HepG2 (cell line): ENCODE results near the gene PRKCZ. TPM values are rescaled to one million over a fixed set of nuclear protein-coding genes. Genes with fewer than 3 reads are reported as not detected.

Experiments
- BCL6 ChIP-seq: IDR thresholded peaks from 2 replicates; pipeline ENCODE4 v1.6.1; 2016; ENCODE audit warnings: missing genetic modification reagents, missing compliant biosample characterization
- DMAP1 ChIP-seq: IDR thresholded peaks from 2 replicates; pipeline ENCODE4 v1.6.1; 2016
- EP300 ChIP-seq, 3 experiments: sonication (generic) in 1 of 3; formaldehyde crosslinking in 1 of 3; IDR thresholded peaks; 2 replicates each; pipeline versions ENCODE4 v1.5.1 to v1.6.1; 2011 to 2020; ENCODE audit warnings: low read depth in 2 of 3, low read length in 2 of 3, borderline replicate concordance in 1 of 3, improper control_type of control experiment in 1 of 3, mild to moderate bottlenecking in 1 of 3, missing genetic modification reagents in 1 of 3, moderate library complexity in 1 of 3
- FOXO1 ChIP-seq: sonication (generic); formaldehyde crosslinking; IDR thresholded peaks from 2 replicates; pipeline ENCODE4 v1.4.0; 2020; ENCODE audit warnings: missing genetic modification reagents
- NRL ChIP-seq: sonication (generic); formaldehyde crosslinking; IDR thresholded peaks from 2 replicates; pipeline ENCODE4 v1.5.0; 2020; ENCODE audit warnings: missing genetic modification reagents, mild to moderate bottlenecking, moderate library complexity, borderline replicate concordance
- PATZ1 ChIP-seq: sonication (generic); formaldehyde crosslinking; IDR thresholded peaks from 2 replicates; pipeline ENCODE4 v1.4.0; 2020; ENCODE audit warnings: missing genetic modification reagents
- RARA ChIP-seq: IDR thresholded peaks from 2 replicates; pipeline ENCODE4 v1.6.1; 2016; ENCODE audit warnings: missing genetic modification reagents, missing compliant biosample characterization
- RBM22 ChIP-seq: fragments of 200-400 bp; formaldehyde crosslinking; optimal IDR thresholded peaks from 2 replicates; pipeline ENCODE3; 2017; ENCODE audit warnings: mild to moderate bottlenecking, low read length, moderate library complexity
- RXRA ChIP-seq: sonication (generic); formaldehyde crosslinking; IDR thresholded peaks from 2 replicates; pipeline ENCODE4 v1.5.1; 2020; ENCODE audit warnings: missing genetic modification reagents
- SP1 ChIP-seq, 2 experiments: fragments of 450-650 bp in 1 of 2; sonication (generic) in 1 of 2; formaldehyde crosslinking in 1 of 2; IDR thresholded peaks; 2 replicates each; pipeline versions ENCODE4 v1.4.0 to v1.6.1; 2016 to 2020; ENCODE audit warnings: missing genetic modification reagents in 1 of 2
- TGIF2 ChIP-seq: IDR thresholded peaks from 2 replicates; pipeline ENCODE4 v1.6.1; 2016; ENCODE audit warnings: control low read depth, missing compliant biosample characterization
- THAP8 ChIP-seq: sonication (generic); formaldehyde crosslinking; IDR thresholded peaks from 2 replicates; pipeline ENCODE4 v1.5.1; 2020; ENCODE audit warnings: missing genetic modification reagents, mild to moderate bottlenecking, borderline replicate concordance
- ZBTB4 ChIP-seq: sonication (generic); formaldehyde crosslinking; IDR thresholded peaks from 2 replicates; pipeline ENCODE4 v1.4.0; 2020; ENCODE audit warnings: missing genetic modification reagents, mild to moderate bottlenecking, borderline replicate concordance
- ZFY ChIP-seq: sonication (generic); formaldehyde crosslinking; IDR thresholded peaks from 2 replicates; pipeline ENCODE4 v1.4.0; 2020; ENCODE audit warnings: missing genetic modification reagents
- ZFYVE20 ChIP-seq: sonication (generic); formaldehyde crosslinking; IDR thresholded peaks from 2 replicates; pipeline ENCODE4 v1.8.0; 2023; ENCODE audit warnings: low read depth, mild to moderate bottlenecking, moderate library complexity, missing genetic modification reagents, borderline replicate concordance
- ZNF136 ChIP-seq: sonication (generic); formaldehyde crosslinking; IDR thresholded peaks from 2 replicates; pipeline ENCODE4 v1.8.1; 2022; ENCODE audit warnings: low read depth, mild to moderate bottlenecking, moderate library complexity, missing genetic modification reagents
- ZNF232 ChIP-seq: sonication (generic); formaldehyde crosslinking; IDR thresholded peaks from 2 replicates; pipeline ENCODE4 v1.4.0; 2020; ENCODE audit warnings: missing genetic modification reagents, borderline replicate concordance
- ZNF235 ChIP-seq: sonication (generic); formaldehyde crosslinking; IDR thresholded peaks from 2 replicates; pipeline ENCODE4 v1.8.1; 2023; ENCODE audit warnings: mild to moderate bottlenecking, missing genetic modification reagents, borderline replicate concordance
- ZNF552 ChIP-seq: sonication (generic); formaldehyde crosslinking; IDR thresholded peaks from 2 replicates; pipeline ENCODE4 v1.9.0; 2022; ENCODE audit warnings: missing genetic modification reagents, mild to moderate bottlenecking, borderline replicate concordance
- polyA plus RNA-seq, 8 experiments: library from polyadenylated mRNA; depleted of rRNA in 3 of 8; stranded (reverse) in 7 of 8; unstranded in 1 of 8; fragments of >200 nt; fragmentation: Illumina TruSeq in 4 of 8; extraction: Trizol in 4 of 8; gene quantifications; 2 replicates each; pipeline versions ENCODE4 v1.2.1 to v1.2.3, GENCODE V29; 2011 to 2016; ENCODE audit warnings: low read depth in 4 of 8, missing spikeins in 1 of 8, mixed read lengths in 1 of 8; ENCODE audit not compliant: insufficient read depth in 1 of 8
- total RNA-seq, 5 experiments: library from RNA; depleted of rRNA; stranded (reverse); fragments of >200 nt; fragmentation: Illumina TruSeq; extraction: Trizol; gene quantifications; 2 replicates each; pipeline ENCODE4 v1.2.3, GENCODE V29; 2016; ENCODE audit warnings: low read depth in 1 of 5
- TF ChIP-seq, protein P1 (sequence below): sonication (generic); formaldehyde crosslinking; IDR thresholded peaks from 2 replicates; pipeline ENCODE4 v1.4.0; 2020; ENCODE audit warnings: missing genetic modification reagents

Gene PRKCZ
- total and polyA plus RNA-seq, 2 of the 13 experiments (the other 11 are each of a cell fraction or from before 2014, with no cell fraction given): 34.7 to 85.2 TPM

DNA sequence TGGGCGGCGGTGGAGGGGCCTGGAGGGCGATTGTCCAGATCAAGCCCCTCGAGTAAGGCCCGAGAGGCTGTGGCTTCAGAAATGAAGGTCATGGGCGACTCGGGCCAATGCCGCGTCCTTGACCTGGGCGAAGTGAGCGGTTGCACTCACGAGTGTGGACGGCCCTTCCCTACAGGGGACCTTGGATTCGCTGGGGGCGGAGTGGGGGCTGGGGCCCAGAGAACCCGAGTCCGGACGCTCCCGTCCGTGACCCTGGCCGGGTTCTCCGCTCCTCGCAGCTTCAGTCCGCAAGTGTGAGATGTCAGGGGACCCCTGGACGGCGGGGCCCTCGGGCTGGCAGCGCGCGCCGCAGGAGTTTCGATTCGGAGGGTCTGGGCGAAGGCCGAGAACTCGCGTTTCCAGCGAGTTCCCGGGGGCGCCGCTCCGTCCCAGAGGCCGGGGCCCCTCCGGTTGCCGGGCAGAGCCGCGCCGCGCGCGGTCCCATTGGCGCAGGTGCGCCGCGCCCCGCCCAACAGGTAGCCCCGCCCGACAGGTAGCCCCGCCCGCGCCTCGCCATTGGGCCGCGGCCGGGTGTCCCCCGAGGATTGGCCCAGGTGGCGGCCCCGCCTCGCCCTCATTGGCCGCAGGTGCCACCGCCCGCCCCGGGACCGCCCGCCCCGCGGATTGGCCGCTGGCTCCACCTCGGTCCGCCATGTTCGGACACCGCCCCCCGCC lies at the start of gene PRKCZ (continued):
- peak; percentile 64 for TF ChIP-seq RARA
- TF ChIP-seq THAP8: 0 out of 2 replicates have a peak, but pooled peaks have one; percentile 60
- no peak for TF ChIP-seq RBM22
- TF ChIP-seq ZFYVE20 (CRISPR knock-in tag): 0 out of 2 replicates have a peak, but pooled peaks have one; percentile 19
- TF ChIP-seq ZFY (CRISPR knock-in tag): peak; percentile 88
- TF ChIP-seq ZBTB4: 0 out of 2 replicates have a peak, but pooled peaks have one; percentile 35
- peak; percentile 86; the same call in 1 of the 2 replicates for TF ChIP-seq RXRA (CRISPR knock-in tag)
- peak; percentile 73 for TF ChIP-seq BCL6 (CRISPR knock-in tag)
- TF ChIP-seq ZNF232: 0 out of 2 replicates have a peak, but pooled peaks have one; percentile 15
- TF ChIP-seq SP1 (IDR thresholded peaks at IDR 0.05): no peak
- peak; percentile 83 for TF ChIP-seq SP1 (CRISPR knock-in tag; IDR thresholded peaks at IDR 0.05)
- no peak for TF ChIP-seq ZNF136 (CRISPR knock-in tag)
- TF ChIP-seq, protein P1, sequence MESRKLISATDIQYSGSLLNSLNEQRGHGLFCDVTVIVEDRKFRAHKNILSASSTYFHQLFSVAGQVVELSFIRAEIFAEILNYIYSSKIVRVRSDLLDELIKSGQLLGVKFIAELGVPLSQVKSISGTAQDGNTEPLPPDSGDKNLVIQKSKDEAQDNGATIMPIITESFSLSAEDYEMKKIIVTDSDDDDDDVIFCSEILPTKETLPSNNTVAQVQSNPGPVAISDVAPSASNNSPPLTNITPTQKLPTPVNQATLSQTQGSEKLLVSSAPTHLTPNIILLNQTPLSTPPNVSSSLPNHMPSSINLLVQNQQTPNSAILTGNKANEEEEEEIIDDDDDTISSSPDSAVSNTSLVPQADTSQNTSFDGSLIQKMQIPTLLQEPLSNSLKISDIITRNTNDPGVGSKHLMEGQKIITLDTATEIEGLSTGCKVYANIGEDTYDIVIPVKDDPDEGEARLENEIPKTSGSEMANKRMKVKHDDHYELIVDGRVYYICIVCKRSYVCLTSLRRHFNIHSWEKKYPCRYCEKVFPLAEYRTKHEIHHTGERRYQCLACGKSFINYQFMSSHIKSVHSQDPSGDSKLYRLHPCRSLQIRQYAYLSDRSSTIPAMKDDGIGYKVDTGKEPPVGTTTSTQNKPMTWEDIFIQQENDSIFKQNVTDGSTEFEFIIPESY (CRISPR knock-in tag): peak; percentile 12; the same call in 1 of the 2 replicates
- TF ChIP-seq NRL (CRISPR knock-in tag): no peak
- TF ChIP-seq TGIF2 (CRISPR knock-in tag): no peak
- peak; percentile 50 for TF ChIP-seq DMAP1 (CRISPR knock-in tag)
- TF ChIP-seq EP300 (IDR thresholded peaks at IDR 0.05; ENCODE audit: low read depth in 2 of 2, low read length in 2 of 2): peak in 1 of 2 experiments; percentile 34; a peak in 1 of 4 replicates
- TF ChIP-seq EP300 (CRISPR knock-in tag; IDR thresholded peaks at IDR 0.05; ENCODE audit: borderline replicate concordance): no peak
- peak; percentile 88 for TF ChIP-seq PATZ1 (CRISPR knock-in tag)
- no peak for TF ChIP-seq FOXO1 (CRISPR knock-in tag)
- peak; percentile 20; the same call in 1 of the 2 replicates for TF ChIP-seq ZNF552 (CRISPR knock-in tag)
- TF ChIP-seq ZNF235 (CRISPR knock-in tag): peak; percentile 46; the same call in 1 of the 2 replicates
